Tibial artery (tissue), 4 donors: Measurements from ENCODE around the gene PRKG1.

ENCODE experiments used
- DNase-seq, 2 donors: peaks; one replicate each; pipeline ENCODE4 v3.0.0-alpha.2; 2019
- H3K27ac ChIP-seq, 2 donors: fragments of 200-600 bp; sonication (generic) in 1 of 2; 1 replicate in 1 of 2; 2 replicates in 1 of 2; pipeline ENCODE4 v1.5.1; 2018 to 2019; ENCODE audit warnings: mild to moderate bottlenecking in 1 of 2
- H3K27me3 ChIP-seq, 2 donors: fragments of 200-600 bp; sonication (generic) in 1 of 2; one replicate each; pipeline versions ENCODE4 v1.5.1 to v1.6.0; 2016 to 2019
- H3K36me3 ChIP-seq, 3 donors: fragments of 200-600 bp; sonication (generic) in 2 of 3; one replicate each; pipeline ENCODE4 v1.5.1; 2016 to 2019; ENCODE audit warnings: mild to moderate bottlenecking in 2 of 3
- H3K4me1 ChIP-seq, 4 donors: fragments of 200-600 bp; sonication (generic) in 2 of 4; 1 replicate in 3 of 4; 2 replicates in 1 of 4; pipeline ENCODE4 v1.5.1; 2016 to 2019
- H3K4me3 ChIP-seq, 2 donors: fragments of 200-600 bp; sonication (generic) in 1 of 2; 1 replicate in 1 of 2; 2 replicates in 1 of 2; pipeline ENCODE4 v1.5.1; 2018 to 2019; ENCODE audit warnings: mild to moderate bottlenecking in 2 of 2
- H3K9me3 ChIP-seq, 3 donors: fragments of 200-600 bp; sonication (generic) in 1 of 3; one replicate each; pipeline ENCODE4 v1.5.1; 2016 to 2019
- intact Hi-C: fragments of 100-400 bp; cut with DNase I; formaldehyde crosslinking; loops from one replicate; pipeline ENCODE4 v1.15.0; 2023; ENCODE audit warnings: low total_unique reads
- TF ChIP-seq, protein P1 (sequence below), 2 experiments: fragments of 200-600 bp in 1 of 2; fragments of 450-650 bp in 1 of 2; IDR thresholded peaks; one replicate each; pipeline ENCODE4 v1.5.1; 2017 to 2019; ENCODE audit warnings: antibody characterized with exemption in 2 of 2, mild to moderate bottlenecking in 1 of 2, moderate library complexity in 1 of 2

PRKG1 gene

DNA sequence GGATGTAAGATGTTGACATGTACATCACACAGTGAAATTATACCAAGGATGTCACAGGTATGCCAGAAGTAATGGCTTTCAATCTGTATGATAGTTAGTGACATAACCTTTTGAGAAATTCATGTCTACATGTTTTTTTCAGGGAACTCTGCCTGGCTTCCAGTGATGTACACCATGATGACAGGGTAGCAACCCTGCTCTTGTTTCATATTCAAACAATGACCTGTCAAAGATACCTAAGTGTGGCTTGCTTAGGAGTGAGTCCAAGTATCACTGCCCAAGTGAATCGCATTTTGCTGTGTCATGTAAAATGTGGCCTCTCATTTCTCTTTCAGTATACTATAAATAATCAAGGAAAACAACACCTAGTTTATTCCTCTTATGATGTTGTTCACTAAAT, 1033.9 kb downstream of the PRKG1 start:
- DNase-seq: no peak

DNA sequence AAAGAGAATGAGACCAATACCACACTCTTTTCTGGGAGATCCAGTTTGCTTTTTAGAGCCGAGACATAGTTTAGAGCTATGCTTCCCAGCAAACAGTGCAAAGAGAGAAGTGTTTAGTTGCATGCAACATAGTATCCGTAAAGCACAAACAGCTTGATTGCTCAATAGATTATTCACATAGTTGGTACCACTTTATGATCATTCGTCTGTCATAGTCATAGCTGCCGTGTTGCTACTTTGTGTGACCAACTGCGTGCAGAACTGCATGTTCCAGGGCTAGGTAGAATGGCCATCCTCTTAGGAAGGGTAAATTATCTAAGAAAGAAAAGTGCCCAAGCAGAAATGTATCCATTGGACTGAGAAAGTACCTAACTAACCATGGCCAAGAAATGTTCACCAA, 1036.3 kb downstream of the PRKG1 start:
- no peak overlapping the region for H3K4me3 ChIP-seq
- H3K9me3 ChIP-seq: no peaks in the 10 kb centered on the region
- TF ChIP-seq, protein P1, sequence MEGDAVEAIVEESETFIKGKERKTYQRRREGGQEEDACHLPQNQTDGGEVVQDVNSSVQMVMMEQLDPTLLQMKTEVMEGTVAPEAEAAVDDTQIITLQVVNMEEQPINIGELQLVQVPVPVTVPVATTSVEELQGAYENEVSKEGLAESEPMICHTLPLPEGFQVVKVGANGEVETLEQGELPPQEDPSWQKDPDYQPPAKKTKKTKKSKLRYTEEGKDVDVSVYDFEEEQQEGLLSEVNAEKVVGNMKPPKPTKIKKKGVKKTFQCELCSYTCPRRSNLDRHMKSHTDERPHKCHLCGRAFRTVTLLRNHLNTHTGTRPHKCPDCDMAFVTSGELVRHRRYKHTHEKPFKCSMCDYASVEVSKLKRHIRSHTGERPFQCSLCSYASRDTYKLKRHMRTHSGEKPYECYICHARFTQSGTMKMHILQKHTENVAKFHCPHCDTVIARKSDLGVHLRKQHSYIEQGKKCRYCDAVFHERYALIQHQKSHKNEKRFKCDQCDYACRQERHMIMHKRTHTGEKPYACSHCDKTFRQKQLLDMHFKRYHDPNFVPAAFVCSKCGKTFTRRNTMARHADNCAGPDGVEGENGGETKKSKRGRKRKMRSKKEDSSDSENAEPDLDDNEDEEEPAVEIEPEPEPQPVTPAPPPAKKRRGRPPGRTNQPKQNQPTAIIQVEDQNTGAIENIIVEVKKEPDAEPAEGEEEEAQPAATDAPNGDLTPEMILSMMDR (IDR thresholded peaks at IDR 0.05): no peak
- H3K27me3 ChIP-seq: no peaks in the 10 kb centered on the region
- no peaks in the 10 kb centered on the region for H3K36me3 ChIP-seq
- peaks cover 0 to 9% (median 4%) of the 10 kb centered on the region in 4 donors for H3K4me1 ChIP-seq
- intact Hi-C loops: no loop called here
- H3K27ac ChIP-seq: no peak overlapping the region
- DNase-seq: no peak

More for the DNA sequence above, 1033.9 kb downstream of the PRKG1 start:
- no peaks in the 10 kb centered on the region for H3K27me3 ChIP-seq
- no peaks in the 10 kb centered on the region for H3K9me3 ChIP-seq
- no peak overlapping the region for H3K4me3 ChIP-seq
- no peak overlapping the region for H3K27ac ChIP-seq
- H3K4me1 ChIP-seq: peaks cover 0 to 15% (median 4%) of the 10 kb centered on the region in 4 donors
- intact Hi-C loops: no loop called here
- TF ChIP-seq, protein P1 (IDR thresholded peaks at IDR 0.05): no peak
- no peaks in the 10 kb centered on the region for H3K36me3 ChIP-seq

DNA sequence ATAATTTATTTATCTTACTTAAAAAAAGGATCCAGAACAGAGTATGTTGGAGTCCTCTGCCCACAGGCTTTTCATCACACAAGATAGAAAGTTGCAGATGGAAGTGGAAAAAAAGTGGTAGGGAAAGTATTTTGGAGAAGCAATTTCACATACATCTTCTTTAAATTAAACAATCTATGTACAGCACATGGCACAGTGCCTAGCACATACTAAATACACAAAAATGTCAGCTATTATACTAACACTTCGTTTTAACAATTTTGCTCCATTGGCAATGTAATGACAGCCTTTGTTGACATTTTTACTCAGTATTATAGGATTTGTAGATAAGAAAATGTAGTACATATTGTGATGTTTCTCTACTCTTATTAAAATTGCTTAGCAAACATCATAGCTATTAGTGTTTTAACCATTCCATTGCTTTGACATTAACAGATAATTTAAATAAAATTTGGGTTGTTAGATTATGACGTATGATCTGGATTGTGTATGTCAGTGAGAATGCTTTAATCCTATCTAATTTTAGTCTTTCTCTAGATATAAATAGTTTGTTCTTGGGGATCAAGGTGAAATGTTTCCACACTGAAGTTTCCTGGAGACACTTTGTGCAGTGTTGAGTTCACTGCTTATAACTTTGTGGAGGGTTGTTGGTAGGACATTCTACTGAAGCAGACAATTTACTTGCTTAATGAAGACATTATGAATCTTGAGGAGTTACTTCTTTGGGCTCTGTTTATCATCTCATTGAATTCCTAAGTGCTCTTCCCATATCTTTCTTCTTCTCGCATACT, 1037.0 kb downstream of the PRKG1 start:
- intact Hi-C loops: no loop called here
- Histone ChIP-seq H3K4me3 (no peak overlapping the region), H3K9me3 (no peaks in the 10 kb centered on the region), H3K4me1 (peaks cover 0 to 4% (median 1%) of the 10 kb centered on the region in 4 donors), H3K27me3 (no peaks in the 10 kb centered on the region), H3K27ac (no peak overlapping the region), H3K36me3 (no peaks in the 10 kb centered on the region)
- TF ChIP-seq, protein P1 (IDR thresholded peaks at IDR 0.05): no peak
- DNase-seq: no peak

DNA sequence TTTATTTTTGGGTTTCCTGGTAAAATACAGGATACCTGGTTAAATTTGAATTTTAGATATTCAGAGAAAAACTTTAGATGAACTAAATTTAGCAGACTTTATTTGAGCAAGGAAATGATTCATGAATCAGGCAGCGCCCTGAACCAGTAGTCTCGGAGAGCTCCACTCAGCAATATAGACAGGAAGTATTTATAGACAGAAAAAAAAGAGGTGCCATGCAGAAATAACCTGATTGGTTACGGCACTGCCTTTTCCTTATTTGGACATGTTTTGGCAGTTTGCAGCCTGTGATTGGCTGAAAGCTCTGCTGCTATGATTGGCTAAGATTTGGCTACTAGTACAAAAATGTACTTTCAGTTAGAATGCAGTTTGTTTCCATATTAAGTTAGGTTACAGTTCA, 1041.5 kb downstream of the PRKG1 start:
- TF ChIP-seq, protein P1 (IDR thresholded peaks at IDR 0.05): no peak
- Histone ChIP-seq H3K4me1 (peaks cover 0 to 31% (median 2%) of the 10 kb centered on the region in 4 donors), H3K4me3 (no peak overlapping the region), H3K36me3 (no peaks in the 10 kb centered on the region), H3K9me3 (no peaks in the 10 kb centered on the region), H3K27me3 (no peaks in the 10 kb centered on the region), H3K27ac (no peak overlapping the region)
- intact Hi-C loops: no loop called here
- no peak for DNase-seq

DNA sequence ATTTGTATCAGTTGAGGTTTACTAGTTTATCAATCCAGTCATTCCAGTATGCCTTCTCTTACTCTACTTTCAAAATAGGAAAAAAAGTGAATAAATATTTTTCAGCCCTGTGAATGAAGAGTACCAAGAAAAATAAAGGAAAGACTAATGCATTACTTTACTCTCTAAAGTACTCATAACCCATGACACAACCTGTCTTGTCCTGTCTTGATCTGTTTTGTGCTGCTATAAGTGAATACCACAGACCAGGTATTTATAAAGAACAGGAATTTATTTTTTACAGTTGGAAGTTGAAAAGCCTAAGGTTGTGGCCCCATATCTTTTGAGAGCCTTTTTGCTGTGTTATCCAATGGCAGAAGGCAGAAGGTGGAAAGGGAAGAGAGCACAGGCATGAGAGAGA, 1045.2 kb downstream of the PRKG1 start:
- peak overlapping the region in 1 of 2 donors; percentile 52 for H3K27ac ChIP-seq
- no peak for DNase-seq
- no peaks in the 10 kb centered on the region for H3K27me3 ChIP-seq
- H3K4me3 ChIP-seq: no peak overlapping the region
- no peaks in the 10 kb centered on the region for H3K9me3 ChIP-seq
- TF ChIP-seq, protein P1 (IDR thresholded peaks at IDR 0.05): no peak
- H3K36me3 ChIP-seq: no peaks in the 10 kb centered on the region
- intact Hi-C loops: no loop called here
- peaks cover 5 to 52% (median 8%) of the 10 kb centered on the region in 4 donors for H3K4me1 ChIP-seq
